B cell (primary cell): Measurements from ENCODE around the gene LHX2. TPM values are rescaled to one million over a fixed set of nuclear protein-coding genes. Genes with fewer than 3 reads are reported as not detected.

ENCODE experiments used
- ATAC-seq: fragments of 200-7000 bp; cut with Tn5 transposase; one replicate; pipeline ENCODE4 v1.10.0; 2021; ENCODE audit warnings: low read depth, mild to moderate bottlenecking, moderate number of reproducible peaks, moderate library complexity
- CTCF ChIA-PET: fragments of 350-600 bp; sonication (Branson Sonifier 250); formaldehyde crosslinking; loops from one replicate; lab custom pipeline; 2021; ENCODE audit warnings: antibody characterized with exemption, inconsistent platforms; lab: Charles Lee
- POLR2A ChIA-PET: fragments of 350-600 bp; sonication (Branson Sonifier 250); formaldehyde crosslinking; loops from one replicate; lab custom pipeline; 2021; ENCODE audit warnings: antibody characterized with exemption; lab: Charles Lee
- DNase-seq: peaks from one replicate; pipeline ENCODE4 v3.0.0; 2013
- H2AFZ ChIP-seq: 2 replicates; pipeline ENCODE4 v1.6.1; 2012; ENCODE audit warnings: mild to moderate bottlenecking, low read depth, low read length; ENCODE audit not compliant: insufficient read depth, poor library complexity, severe bottlenecking
- H3K27ac ChIP-seq, 2 donors: 1 replicate in 1 of 2; 2 replicates in 1 of 2; pipeline ENCODE4 v1.5.1; 2012 to 2013; ENCODE audit warnings: low read length in 2 of 2, mild to moderate bottlenecking in 2 of 2, moderate library complexity in 1 of 2
- H3K27me3 ChIP-seq, 4 experiments: fragments of 200-600 bp in 1 of 4; sonication (generic) in 1 of 4; replicated peaks in 1 of 4; 1 replicate in 2 of 4; 2 replicates in 2 of 4; pipeline versions ENCODE4 v1.6.1 to v1.7.0; 2013 to 2016; ENCODE audit warnings: low read length in 3 of 4, mild to moderate bottlenecking in 2 of 4, mixed read lengths in 1 of 4, moderate library complexity in 1 of 4; ENCODE audit not compliant: insufficient read depth in 4 of 4, control insufficient read depth in 3 of 4; ENCODE audit errors: control extremely low read depth in 1 of 4
- H3K36me3 ChIP-seq, 2 experiments: replicated peaks in 1 of 2; 1 replicate in 1 of 2; 2 replicates in 1 of 2; pipeline versions ENCODE4 v1.6.1 to v1.7.1; 2013; ENCODE audit warnings: low read length in 1 of 2; ENCODE audit not compliant: insufficient read depth in 2 of 2, control insufficient read depth in 1 of 2; ENCODE audit errors: control extremely low read depth in 1 of 2, extremely low read depth in 1 of 2
- H3K4me1 ChIP-seq, 2 donors: fragments of 200-600 bp in 1 of 2; sonication (generic) in 1 of 2; 1 replicate in 1 of 2; 2 replicates in 1 of 2; pipeline versions ENCODE4 v1.5.1 to v1.6.1; 2013 to 2017; ENCODE audit warnings: low read length in 2 of 2; ENCODE audit not compliant: control insufficient read depth in 2 of 2, insufficient read depth in 2 of 2
- H3K4me2 ChIP-seq: replicated peaks from 2 replicates; pipeline ENCODE3; 2012; ENCODE audit warnings: mild to moderate bottlenecking, low read depth, low read length; ENCODE audit not compliant: poor library complexity, severe bottlenecking
- H3K4me3 ChIP-seq, 5 experiments: fragments of 200-600 bp in 1 of 5; sonication (generic) in 1 of 5; 1 replicate in 3 of 5; 2 replicates in 2 of 5; pipeline versions ENCODE4 v1.5.1 to v1.7.0; 2011 to 2016; ENCODE audit warnings: low read length in 4 of 5, mild to moderate bottlenecking in 4 of 5, low read depth in 2 of 5, control low read depth in 1 of 5, moderate library complexity in 1 of 5; ENCODE audit not compliant: insufficient read depth in 1 of 5; ENCODE audit errors: control extremely low read depth in 1 of 5, extremely low read depth in 1 of 5
- H3K79me2 ChIP-seq: fragments of 200-600 bp; sonication (generic); one replicate; pipeline ENCODE4 v1.6.0; 2016; ENCODE audit warnings: low read length; ENCODE audit not compliant: control insufficient read depth, insufficient read depth
- H3K9ac ChIP-seq: fragments of 200-600 bp; sonication (generic); 2 replicates; pipeline ENCODE4 v1.6.1; 2017; ENCODE audit warnings: mild to moderate bottlenecking, low read length, moderate library complexity
- H3K9me3 ChIP-seq, 3 donors: one replicate each; pipeline versions ENCODE4 v1.6.1 to v1.7.1; 2013; ENCODE audit warnings: low read length in 2 of 3; ENCODE audit not compliant: control insufficient read depth in 2 of 3, insufficient read depth in 1 of 3; ENCODE audit errors: control extremely low read depth in 1 of 3
- H4K20me1 ChIP-seq: 2 replicates; pipeline ENCODE4 v1.6.0; 2012; ENCODE audit warnings: mild to moderate bottlenecking, low read length; ENCODE audit not compliant: insufficient read depth, control insufficient read depth, poor library complexity, severe bottlenecking
- H3K27ac Mint-ChIP-seq: one replicate; pipeline ENCODE4 v1.8.0; 2021; ENCODE audit warnings: mixed read lengths
- H3K27me3 Mint-ChIP-seq: one replicate; pipeline ENCODE4 v1.8.0; 2021; ENCODE audit warnings: mixed read lengths
- H3K4me1 Mint-ChIP-seq: one replicate; pipeline ENCODE4 v1.8.0; 2021; ENCODE audit warnings: mixed read lengths
- H3K4me3 Mint-ChIP-seq: one replicate; pipeline ENCODE4 v1.8.0; 2021; ENCODE audit warnings: mixed read lengths
- H3K9me3 Mint-ChIP-seq: one replicate; pipeline ENCODE4 v1.8.0; 2022; ENCODE audit warnings: mixed read lengths; ENCODE audit not compliant: insufficient read depth
- EZH2 ChIP-seq: IDR thresholded peaks from 2 replicates; pipeline ENCODE4 v1.6.1; 2012; ENCODE audit warnings: borderline replicate concordance, low read depth, mild to moderate bottlenecking, moderate library complexity, low read length; ENCODE audit not compliant: insufficient read depth, poor library complexity, severe bottlenecking
- WGBS: methylation state at CpG from one replicate; pipeline ENCODE4 v1.1.5; 2013; ENCODE audit warnings: missing lambda C conversion rate; ENCODE audit not compliant: insufficient coverage; 5-methylcytosine and 5-hydroxymethylcytosine counted together
- intact Hi-C: fragments of 100-400 bp; cut with micrococcal nuclease; formaldehyde crosslinking; loops from one replicate; pipeline ENCODE4 v1.10.0; 2022
- polyA plus RNA-seq: library from polyadenylated mRNA; depleted of rRNA; stranded (reverse); fragments of >200 nt; gene quantifications from 2 replicates; pipeline ENCODE4 v1.2.3, GENCODE V29; 2012
- total RNA-seq, 2 donors: library from RNA; stranded (reverse); fragments of 120-200 nt in 1 of 2; gene quantifications; 1 replicate in 1 of 2; 2 replicates in 1 of 2; pipeline versions ENCODE4 v1.2.3 to v1.2.4, GENCODE V29; 2013 to 2022
- TF ChIP-seq, protein P1 (sequence below): fragments of 200-600 bp; IDR thresholded peaks from one replicate; pipeline ENCODE4 v1.8.0; 2022; ENCODE audit warnings: antibody characterized with exemption, mild to moderate bottlenecking

Gene LHX2
- total and polyA plus RNA-seq, 2 donors (not counting 1 experiment from before 2014, with no cell fraction given), result 0.66 TPM; not detected in 1

DNA sequence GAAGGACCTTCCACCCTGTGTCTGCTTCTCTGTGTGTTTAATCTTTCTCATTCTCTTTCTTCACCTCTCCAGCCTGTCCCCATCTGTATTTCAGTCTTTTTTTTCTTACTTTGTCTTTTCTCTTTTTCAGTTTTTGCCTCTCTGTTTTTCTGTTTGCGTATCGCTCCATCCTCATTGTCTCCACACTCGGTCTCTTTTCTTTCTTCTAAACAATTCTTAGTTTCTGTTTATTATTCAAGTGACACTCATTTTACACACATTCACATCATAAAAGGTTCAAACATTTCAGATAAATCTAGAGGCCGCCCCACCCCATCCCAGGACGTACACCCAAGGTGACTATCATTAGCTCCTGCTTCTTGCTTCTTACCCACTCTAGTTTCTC is 9.8 kb downstream of the LHX2 start:
- peak overlapping the region; percentile 36 for H3K4me2 ChIP-seq
- H3K79me2 ChIP-seq, result no peaks in the 10 kb centered on the region
- no peaks in the 10 kb centered on the region for H3K36me3 ChIP-seq
- POLR2A ChIA-PET, result no interaction called here
- Mint-ChIP-seq H3K27me3 (peaks cover 78% of the 10 kb centered on the region), H3K4me3 (peak overlapping the region; percentile 35), H3K27ac (no peak overlapping the region), H3K9me3 (no peaks in the 10 kb centered on the region), H3K4me1 (peaks cover 41% of the 10 kb centered on the region)
- peaks cover 0 to 58% (median 8%) of the 10 kb centered on the region in 3 donors for H3K9me3 ChIP-seq
- H3K27me3 ChIP-seq, result peaks cover 0 to 89% (median 77%) of the 10 kb centered on the region in 4 experiments
- no peak for DNase-seq
- H4K20me1 ChIP-seq, result no peaks in the 10 kb centered on the region
- H3K27ac ChIP-seq, result no peak overlapping the region
- no peak for ATAC-seq
- no peak for TF ChIP-seq EZH2
- TF ChIP-seq, protein P1, sequence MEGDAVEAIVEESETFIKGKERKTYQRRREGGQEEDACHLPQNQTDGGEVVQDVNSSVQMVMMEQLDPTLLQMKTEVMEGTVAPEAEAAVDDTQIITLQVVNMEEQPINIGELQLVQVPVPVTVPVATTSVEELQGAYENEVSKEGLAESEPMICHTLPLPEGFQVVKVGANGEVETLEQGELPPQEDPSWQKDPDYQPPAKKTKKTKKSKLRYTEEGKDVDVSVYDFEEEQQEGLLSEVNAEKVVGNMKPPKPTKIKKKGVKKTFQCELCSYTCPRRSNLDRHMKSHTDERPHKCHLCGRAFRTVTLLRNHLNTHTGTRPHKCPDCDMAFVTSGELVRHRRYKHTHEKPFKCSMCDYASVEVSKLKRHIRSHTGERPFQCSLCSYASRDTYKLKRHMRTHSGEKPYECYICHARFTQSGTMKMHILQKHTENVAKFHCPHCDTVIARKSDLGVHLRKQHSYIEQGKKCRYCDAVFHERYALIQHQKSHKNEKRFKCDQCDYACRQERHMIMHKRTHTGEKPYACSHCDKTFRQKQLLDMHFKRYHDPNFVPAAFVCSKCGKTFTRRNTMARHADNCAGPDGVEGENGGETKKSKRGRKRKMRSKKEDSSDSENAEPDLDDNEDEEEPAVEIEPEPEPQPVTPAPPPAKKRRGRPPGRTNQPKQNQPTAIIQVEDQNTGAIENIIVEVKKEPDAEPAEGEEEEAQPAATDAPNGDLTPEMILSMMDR, result no peak
- CTCF ChIA-PET, result no interaction called here
- intact Hi-C loops, result no loop called here
- H3K4me3 ChIP-seq, result peak overlapping the region in 1 of 5 experiments; percentile 12
- WGBS, result 33% methylated on average over 5 of the region's 5 CpGs
- H3K4me1 ChIP-seq, result peaks cover 43 to 57% of the 10 kb centered on the region in 2 donors
- no peak overlapping the region for H3K9ac ChIP-seq
- H2AFZ ChIP-seq, result no peak overlapping the region

DNA sequence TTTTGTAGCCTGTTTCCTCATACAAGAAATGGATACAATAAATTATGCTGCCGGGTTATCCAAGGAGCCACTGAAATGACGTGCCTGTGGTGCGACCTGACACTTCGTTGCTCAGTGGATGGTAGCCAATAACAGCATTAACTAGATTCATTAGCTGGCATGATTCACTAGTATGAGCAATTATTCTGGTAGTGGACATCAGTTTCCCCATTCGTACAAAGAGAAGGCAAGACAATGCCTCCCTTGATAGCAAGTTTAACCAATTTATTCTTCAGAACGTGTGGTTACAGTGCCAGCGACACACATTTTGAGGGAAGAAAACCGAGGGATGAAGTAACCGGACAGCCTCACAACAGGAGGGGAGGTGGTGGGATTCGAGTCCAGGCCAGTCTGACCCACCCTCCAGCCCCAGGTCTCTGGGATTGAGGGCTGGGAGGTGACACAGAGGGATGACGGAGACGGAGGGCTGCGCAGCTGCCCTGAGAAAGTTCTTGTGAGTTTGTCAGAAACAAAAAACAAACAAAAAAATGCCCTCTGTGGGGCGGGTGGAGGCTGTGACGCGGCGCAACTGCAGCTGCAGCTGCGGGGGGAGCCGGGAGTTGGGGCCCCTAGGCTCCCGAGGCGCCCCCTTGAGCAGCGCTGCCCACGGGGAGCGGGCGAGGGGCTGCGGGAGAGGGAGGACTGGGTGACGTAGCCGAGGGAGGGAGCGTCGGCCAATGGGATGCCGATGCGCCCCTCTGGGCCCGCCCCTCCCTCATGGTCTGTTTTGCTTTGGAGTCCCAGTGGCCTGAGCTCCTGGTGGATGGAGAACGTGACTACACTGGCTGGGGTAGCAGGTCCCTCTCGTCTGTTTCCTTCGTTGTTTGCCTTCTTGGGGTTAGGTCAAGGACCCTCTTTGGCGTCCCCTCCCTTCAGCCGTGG is 10.9 kb downstream of the LHX2 start:
- H3K4me2 ChIP-seq, result no peak overlapping the region
- no peak overlapping the region for H3K4me3 Mint-ChIP-seq
- no peak overlapping the region for H3K9ac ChIP-seq
- DNase-seq (no peak), ATAC-seq (no peak)
- 9% methylated on average over 29 of the region's 38 CpGs for WGBS
- no peak overlapping the region for H3K4me3 ChIP-seq
- peaks cover 76% of the 10 kb centered on the region for H3K27me3 Mint-ChIP-seq
- H4K20me1 ChIP-seq, result no peaks in the 10 kb centered on the region
- TF ChIP-seq EZH2, result no peak
- TF ChIP-seq, protein P1, result no peak
- ChIA-PET CTCF (interaction anchor here (1.0 kb wide), 1 partner anchor 11 kb away, joined by 3 read pairs; no protein-coding TSS in a partner anchor), POLR2A (no interaction called here)
- H3K27ac ChIP-seq, result no peak overlapping the region
- H3K27ac Mint-ChIP-seq, result no peak overlapping the region
- H3K79me2 ChIP-seq, result no peaks in the 10 kb centered on the region
- H2AFZ ChIP-seq, result no peak overlapping the region
- peaks cover 32 to 46% of the 10 kb centered on the region in 2 donors for H3K4me1 ChIP-seq
- H3K9me3 ChIP-seq, result peaks cover 0 to 47% (median 4%) of the 10 kb centered on the region in 3 donors
- intact Hi-C loops, result no loop called here
- H3K9me3 Mint-ChIP-seq, result no peaks in the 10 kb centered on the region
- H3K4me1 Mint-ChIP-seq, result peaks cover 31% of the 10 kb centered on the region
- no peaks in the 10 kb centered on the region for H3K36me3 ChIP-seq
- peaks cover 0 to 82% (median 67%) of the 10 kb centered on the region in 4 experiments for H3K27me3 ChIP-seq
